GM18870 (cell line): ENCODE results near the gene FAM24B.
"Not testable (repeated sequence)": the region's sequence is repeated elsewhere in the genome, so short reads cannot be mapped to it uniquely, and the experiment has no call there.

Experiments
- ATAC-seq: cut with Tn5 transposase; IDR thresholded peaks from one replicate; pipeline ENCODE4 v1.9.1; 2021; ENCODE audit warnings: moderate library complexity; ENCODE audit not compliant: unreplicated experiment

The FAM24B gene

DNA sequence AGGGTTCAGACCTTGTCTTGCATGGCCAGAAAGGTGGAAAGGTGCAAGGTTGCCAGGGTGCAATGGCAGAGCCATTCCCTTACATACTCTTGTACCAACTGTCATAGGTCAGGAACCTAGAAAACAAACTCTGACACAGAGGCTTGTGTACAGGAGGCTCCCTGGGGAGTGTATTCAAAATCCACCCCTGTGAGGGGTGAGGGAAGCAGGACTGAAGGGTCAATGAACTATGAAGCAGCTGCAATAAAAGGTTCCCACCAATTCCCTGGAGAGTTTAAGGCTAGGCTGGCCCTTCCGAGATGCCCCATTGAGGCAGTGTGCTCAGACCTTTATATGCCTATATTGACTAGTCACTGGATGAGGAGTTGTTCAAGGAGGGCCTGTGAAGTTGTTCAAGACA lies 19.9 kb downstream of the FAM24B start:
- no peak for ATAC-seq

DNA sequence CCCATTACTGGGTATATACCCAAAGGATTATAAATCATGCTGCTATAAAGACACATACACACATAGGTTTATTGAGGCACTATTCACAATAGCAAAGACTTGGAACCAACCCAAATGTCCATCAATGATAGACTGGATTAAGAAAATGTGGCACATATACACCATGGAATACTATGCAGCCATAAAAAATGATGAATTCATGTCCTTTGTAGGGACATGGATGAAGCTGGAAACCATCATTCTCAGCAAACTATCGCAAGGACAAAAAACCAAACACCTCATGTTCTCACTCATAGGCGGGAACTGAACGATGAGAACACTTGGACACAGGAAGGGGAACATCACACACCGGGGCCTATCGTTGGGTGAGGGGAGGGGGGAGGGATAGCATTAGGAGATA lies 21.3 kb downstream of the FAM24B start:
- ATAC-seq = not testable (repeated sequence)

DNA sequence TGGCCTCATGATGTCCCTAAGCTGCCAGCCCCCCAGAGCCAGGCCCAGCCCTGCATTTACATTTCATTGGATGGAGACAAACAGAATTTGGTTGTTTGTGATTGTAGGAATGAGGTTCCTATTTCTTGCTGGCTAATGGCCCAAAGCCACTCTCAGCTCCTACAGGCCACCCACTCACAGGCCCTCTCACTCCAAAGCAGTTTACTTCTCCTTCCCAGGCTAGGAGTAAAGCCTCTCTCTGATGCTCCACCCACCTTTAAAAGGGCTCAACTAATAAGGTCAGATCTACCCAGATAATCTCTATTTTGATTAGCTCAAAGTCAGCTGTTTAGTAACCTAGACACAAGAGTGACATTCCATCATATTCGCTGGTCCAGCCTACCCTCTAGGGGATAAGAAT lies 22.5 kb downstream of the FAM24B start:
- ATAC-seq = no peak

DNA sequence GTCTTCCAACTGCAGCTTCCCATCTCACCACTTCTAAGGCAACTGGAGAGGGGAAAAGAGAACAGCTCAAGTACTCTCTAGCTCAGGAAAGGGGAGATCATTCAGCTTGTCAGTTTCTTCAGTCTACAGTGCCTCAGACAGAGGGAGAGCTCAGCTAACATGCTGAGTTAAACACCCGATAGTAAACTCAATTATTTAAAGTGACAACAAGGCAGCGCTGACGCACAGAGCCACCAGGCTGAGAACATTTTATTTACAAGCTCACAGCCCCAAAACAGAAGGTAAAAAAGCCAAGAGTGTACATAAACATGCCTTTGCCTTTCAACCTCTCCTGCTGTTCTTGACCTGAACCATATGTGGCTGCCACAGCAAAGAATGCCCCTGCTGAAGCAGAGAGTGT lies 23.6 kb downstream of the FAM24B start:
- ATAC-seq = no peak

DNA sequence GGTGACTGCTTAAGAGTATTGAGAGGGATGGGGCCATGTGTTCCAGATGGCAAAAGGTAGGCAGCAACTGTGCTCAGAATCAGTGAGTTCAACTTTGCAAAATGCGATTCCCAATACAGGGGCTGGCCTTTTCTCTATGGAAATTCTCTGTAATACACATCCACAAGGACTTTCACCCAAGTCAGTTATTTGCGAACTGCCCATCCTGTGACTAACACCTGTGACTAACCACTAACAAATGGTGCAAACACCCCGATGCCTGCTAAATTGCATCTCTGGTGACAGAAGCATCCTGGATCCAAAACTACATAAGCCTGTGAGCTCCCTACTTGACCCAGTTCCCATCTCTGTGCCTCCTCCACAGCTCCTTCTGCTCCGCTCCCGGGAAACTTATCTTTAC lies 24.7 kb downstream of the FAM24B start:
- no peak for ATAC-seq

DNA sequence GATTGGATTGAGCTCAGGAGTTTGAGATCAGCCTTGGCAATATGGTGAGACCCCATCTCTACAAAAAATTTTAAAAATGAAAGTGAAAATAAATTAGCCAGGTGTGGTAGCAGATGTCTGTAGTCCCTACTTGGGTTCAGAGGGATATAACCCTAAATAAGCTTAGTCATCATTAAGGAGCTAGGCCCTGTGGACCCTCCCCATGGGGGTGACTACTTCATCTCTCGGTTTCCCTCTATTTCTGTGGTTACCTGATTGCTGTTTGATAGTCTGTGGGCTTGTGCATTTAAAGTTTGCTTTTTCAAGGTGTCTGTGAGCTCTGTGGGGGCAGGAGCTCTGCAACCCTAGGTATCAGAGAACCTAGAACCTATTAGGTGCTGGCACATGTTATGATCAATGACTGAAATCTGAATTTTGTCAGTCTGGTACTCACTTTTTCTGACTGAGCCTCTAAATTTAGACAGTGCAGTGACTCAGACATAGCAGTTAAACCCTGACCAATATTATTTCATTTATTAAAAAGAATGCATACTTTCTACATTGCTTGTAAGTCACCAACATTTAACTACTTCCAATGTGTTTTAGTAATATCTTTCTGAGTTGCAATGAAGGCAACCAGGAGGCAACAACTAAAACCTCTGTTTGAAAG lies 25.6 kb downstream of the FAM24B start:
- ATAC-seq = no peak

DNA sequence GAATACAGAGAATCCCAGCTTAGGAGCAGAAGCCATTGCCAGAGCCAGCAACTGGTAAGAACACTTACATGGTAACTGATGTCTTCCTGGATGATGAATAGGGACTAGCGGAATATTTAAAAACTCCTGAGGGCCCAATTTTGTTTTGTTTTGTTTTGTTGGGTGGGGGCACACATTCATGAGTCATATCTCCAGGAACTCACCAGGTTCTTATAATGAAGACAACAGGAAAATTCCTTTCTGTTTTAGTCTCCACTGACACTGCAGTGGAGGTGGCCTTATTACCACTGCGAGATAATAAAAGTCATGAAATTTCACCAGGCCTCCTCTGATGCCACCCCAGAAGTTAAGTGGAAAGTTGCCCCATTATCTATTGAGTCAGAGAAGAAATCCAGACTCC lies 27.1 kb downstream of the FAM24B start:
- ATAC-seq = no peak

DNA sequence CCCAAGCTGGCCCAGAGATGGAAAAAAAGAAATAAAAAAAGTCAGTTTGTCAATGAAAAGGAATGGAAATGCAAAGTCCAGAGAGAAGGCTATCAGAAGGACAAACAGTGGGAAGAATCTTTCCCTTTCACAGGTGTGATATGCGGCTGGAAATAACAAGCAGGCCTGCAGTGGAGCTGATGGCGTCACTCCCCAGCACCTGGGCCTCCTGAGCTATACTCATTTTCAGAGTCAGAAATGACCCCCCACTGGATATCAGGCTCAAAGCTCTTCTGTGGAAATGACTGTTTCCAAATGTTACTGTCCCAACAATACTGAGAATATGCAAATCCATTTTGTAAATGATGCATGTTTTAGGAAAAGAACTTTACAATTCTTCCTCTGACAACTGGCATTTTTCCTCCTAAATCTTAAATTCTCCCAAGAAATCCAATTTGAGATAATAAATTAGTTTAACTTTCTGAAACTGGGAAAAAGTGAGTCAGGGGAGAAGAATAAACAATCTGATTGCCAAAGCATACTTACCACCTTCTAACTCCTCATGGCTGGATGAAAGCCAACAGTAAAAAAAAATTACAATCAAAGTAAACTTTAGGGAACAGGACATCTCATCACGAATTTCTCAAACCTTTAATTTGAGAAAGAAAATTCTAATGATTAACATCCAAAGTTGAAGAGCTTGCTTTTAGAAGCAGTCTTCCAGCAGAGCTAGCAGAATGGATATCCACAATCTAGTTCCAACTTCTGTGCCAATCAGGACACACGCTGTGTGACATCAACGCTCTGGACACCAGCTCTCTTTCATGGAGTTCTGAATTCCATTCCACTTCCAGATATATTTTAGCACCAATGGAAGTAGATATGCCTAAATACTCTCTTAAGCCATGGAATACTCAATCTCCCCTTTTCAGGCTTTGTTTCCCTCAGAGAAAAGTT lies 28.4 kb downstream of the FAM24B start:
- no peak for ATAC-seq

DNA sequence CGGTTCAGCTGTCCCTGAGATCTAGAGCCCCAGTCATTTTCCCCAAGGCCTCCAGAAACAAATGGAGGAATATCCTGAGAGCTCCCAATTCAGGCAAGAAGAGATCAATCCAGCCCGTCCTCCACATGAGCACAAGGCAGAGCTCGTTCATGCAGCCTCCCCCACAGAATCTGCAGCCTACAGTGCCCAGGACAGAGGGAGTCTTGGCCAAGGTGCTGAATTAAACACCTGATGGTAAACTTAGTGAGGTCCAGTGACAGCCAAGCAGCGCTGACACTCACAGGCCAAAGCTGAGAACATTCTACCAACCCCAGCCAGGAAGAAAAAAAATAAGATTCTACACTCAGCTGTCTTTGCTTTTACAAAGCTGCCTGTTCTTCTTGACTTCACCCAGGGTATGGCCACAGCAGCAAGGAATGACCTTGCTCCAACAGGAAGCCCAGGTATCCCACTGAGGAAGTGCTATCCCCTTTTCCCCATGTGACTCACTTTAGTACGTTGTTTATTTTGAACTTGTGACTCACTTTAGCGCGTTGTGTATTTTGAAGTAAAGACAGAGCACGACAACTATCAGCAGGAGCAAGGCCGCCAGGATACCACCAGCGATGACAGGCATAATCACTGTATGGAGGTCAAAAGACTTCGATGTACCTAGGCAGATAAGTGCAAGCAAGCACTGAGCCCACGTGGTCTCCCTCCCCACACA lies 29.3 kb downstream of the FAM24B start:
- no peak for ATAC-seq

DNA sequence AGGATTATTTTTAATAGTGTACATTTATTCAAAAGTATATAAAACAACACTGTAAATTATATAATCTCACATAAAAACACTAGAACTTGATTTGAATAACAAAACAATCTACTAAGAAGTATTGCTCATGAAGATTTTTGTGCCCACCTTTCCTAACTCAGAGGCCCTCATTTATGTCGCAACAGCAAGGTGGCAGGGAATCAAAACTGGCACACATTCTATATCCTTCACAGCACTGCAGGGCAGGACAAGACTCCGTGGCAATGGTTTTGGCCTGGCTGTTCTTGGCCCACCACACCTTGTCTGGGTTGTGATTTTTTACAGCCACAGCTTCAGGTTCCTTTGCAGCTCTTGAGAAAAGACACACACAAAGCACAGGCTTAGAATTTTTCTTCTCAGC lies 30.3 kb downstream of the FAM24B start:
- no peak for ATAC-seq

DNA sequence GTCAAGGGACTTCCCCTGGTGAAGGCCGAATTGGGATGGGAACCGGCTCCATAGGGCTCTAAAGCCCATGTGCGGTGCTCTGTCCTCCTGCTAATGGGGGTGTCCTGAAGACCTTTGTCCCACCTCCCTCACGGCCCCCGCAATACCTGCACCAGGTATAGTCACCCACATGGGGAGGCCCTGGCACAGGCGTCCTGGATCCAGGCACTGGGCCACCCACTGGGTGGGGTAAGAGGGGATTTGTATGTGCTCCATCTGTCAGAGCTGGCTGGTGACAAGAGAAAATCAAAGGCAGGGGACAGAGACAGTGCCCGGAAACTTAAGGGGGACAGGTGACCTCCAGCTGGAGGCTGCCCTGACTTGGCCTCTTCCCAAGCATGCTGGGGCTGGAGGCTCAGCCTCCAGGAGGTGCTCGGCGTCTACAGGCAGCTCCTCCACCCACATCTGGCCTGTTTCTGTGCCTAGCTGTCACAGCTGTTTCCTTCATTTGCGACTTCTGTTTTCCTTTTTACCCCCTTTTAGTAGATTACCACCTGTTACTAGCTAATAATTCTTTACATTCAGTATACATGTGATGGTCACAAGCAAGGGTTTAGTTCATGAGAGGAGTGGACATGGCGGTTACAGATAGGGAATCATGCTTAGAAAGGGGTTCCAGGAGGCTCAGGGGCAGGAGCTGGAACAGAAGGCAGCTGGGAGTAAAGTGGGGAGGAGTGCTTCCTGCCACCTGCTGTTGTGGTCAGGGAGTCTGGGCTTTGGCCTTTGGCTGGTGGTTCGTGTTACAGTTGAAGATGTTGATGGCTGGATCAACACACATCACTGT lies 31.4 kb downstream of the FAM24B start:
- no peak for ATAC-seq

DNA sequence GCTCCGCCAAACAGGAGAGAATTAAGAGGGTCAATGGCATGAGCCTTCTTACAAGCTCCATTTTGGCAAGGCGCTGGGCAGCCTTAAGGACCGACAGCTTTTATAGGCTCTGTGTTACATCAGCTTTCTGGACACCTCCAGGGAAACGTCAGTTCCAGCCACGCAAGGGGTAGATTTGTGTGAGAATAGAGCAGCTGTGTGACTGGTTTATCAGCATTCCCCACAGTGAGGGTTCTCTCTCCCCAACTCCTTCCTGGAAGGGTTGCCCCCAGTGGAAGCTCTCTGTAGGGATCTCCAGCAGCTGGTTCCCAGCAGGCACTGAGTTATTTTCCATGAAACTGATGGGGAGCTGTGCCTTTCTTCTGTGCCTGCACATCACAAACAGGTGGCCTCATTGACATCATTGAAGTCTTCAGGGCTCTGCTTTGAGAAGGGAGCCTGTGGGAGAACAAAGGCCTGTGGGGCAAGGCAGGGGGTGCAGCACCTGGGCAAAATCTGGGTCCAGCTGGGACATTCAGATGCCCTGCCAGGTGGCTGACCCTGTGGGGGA lies 33.5 kb downstream of the FAM24B start, which contains the start of gene CUZD1:
Gene CUZD1, minus strand, starts transcription at position 75 of the 550 bp plus-strand sequence. Its CDS starts 14 bp downstream, at position 61.
- ATAC-seq = no peak

DNA sequence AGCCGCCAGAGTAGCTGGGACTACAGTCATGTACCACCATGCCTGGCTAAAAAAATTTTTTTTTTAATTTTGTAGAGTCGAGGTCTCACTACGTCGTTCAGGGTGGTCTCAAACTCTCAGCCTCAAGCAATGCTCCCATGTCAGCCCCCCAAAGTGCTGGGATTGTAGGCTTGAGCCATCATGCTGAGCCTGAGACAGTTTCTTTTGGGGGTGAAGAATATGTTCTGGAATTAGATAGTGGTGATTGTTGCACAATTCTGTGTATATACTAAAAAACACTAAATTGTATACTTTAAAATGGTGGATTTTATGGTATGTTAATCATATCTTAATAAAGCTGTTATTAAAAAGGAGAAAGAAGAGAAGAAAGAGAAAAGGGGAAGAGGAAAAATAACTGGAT lies 35.2 kb downstream of the FAM24B start:
- no peak for ATAC-seq

DNA sequence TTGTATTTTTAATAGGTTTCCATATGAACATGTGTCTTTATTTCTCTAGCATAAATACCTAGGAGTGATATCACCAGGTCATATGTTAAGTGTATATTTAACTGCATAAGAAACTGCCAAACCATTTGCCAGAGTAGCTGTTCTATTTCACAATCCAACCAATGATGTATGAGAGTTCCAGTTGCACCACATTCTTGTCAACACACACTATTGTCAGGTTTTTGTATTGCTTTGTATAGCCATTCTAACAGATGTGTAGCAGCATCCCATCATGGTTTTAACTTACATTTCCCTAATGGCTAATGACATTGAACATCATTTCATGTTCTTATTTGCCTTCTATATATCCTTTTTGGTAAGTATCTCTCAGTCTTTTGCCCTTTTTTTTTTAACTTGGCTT lies 37.8 kb downstream of the FAM24B start:
- ATAC-seq = no peak

DNA sequence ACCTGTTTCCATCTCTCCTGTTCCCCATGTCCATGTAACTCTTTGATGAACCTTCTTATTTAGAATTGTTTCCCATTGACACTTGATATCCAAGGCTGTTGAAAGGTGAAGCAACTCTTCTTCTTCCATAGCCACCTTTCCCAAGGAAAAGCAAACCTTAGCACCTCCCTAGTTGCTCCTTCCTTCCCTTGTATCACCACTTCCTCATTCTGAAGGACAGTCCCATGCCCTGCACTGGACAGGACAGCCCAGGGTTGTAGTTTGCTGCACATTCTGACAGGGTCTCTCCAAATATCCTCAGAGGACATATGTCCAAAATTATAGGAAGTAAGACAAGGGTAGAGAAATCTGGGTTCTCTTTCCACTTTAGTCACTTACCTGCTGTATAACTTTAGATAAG lies 39.9 kb downstream of the FAM24B start:
- ATAC-seq = no peak

DNA sequence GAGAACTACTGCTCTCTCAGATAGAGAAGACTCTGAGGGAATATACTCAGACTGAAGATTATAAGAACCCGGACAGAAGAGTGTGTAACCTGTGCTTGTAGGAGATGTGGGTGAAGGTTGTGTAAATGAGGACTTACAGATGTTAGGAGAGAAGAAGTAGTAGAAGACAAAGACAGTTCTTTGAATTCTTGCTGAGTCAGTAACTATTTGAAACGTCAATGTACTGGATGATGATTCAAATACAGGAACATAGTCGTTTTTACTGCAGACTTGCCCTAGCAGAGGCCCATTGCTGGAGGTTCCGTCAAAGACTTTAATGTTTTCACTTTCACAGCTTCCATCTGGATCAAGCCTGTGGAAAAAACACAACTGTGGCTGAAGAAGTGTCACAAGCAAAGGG lies 40.5 kb downstream of the FAM24B start:
- ATAC-seq = no peak

DNA sequence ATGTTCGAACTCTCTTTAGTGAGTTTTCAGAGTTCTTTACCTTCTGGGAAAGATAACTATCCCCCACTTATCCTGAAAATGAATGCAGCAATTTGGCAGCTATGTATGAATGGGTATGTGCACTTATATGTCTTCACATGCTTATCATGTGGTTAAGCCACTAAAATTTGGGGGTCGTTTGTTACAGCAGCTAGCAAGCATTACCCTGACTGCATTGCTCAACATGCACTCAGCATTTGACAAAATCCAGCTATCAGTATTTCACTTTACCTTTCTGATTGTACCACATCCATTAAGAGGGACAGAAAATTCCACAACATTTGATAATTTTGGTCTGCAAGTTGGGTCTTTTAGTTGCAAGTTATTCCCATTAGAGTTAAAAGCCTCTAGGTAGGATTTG lies 43.5 kb downstream of the FAM24B start:
- ATAC-seq = no peak

DNA sequence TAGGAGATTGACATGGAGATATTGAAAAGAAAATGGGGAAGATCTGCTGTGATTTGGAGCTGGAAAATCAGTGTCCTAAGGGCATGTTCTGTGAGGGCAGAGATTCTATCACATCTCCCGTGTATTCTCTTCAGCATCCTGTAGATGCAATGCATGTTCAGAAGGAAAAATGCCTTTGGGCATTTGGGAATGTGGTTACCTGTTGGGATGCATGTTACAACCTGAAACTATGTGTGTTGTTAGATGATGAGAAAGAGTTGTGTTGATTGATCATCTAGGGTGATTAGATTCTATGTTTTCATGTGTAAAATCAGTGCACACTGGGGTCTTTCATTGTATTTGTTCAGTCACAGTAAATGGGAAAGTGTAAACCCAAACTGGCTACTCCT lies 48.4 kb downstream of the FAM24B start:
- no peak for ATAC-seq

DNA sequence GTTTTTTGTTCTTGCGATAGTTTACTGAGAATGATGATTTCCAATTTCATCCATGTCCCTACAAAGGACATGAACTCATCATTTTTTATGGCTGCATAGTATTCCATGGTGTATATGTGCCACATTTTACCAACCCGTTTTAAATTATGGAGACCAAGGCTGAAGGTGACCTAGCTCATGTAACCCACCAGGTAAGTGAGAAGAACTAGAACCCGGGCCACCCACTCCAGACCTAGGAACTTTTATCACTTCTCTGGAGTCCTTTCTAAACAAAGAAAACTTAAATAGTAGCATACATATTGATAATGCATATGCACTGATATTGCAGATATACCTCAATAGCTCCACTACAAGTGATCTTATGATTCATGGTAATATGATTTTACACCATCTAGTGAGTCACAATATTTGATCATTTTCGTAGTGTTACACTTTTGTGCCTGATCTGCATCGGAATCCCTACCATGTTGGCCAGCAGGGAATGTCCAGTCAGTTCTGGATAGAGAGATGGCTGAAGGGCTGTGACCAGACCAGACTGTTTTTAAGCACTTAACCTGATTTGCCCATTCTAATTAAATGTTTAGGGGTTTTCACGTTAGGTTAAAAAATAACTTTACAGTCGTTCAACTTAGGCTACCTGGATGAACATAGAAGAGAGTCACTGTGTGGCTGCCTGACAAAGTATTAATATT lies 49.0 kb downstream of the FAM24B start:
- no peak for ATAC-seq

DNA sequence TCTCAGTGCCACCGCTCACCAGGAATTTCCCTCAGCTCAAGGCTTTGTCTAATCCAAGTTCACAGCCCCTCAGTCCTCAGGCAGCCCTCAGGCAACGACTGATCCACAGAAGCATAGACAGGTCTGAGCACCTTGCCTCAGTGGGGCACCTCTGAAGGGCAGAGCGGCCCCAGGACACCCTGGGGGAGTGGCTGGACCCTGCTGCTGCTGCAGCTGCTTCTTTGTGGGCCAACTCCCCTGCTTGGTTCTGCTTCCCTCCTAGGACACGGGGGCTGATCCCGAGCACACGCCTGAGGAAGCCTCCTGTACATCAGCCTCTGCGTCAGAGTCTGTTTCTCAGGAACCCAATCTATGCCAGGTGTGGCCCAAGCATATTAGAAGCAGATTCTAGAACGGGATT lies 49.9 kb downstream of the FAM24B start:
- ATAC-seq = no peak
